Right lobe of liver (tissue), 6 donors: ENCODE measurements around the gene C2CD3. TPM values are rescaled to one million over a fixed set of nuclear protein-coding genes. Genes with fewer than 3 reads are reported as not detected.
A peak's percentile ranks its signal among the peaks of the same experiment; 100 is the strongest.

ENCODE experiments used
- ATAC-seq, 4 donors: fragments of 200-7000 bp; cut with Tn5 transposase; one replicate each; pipeline ENCODE4 v1.9.1; 2020; ENCODE audit warnings: mild to moderate bottlenecking in 4 of 4, moderate library complexity in 4 of 4
- DNase-seq, 3 donors: peaks; one replicate each; pipeline ENCODE4 v3.0.0-alpha.2; 2020
- H3K27ac ChIP-seq, 3 donors: fragments of 200-600 bp; one replicate each; pipeline ENCODE4 v1.8.0; 2022
- H3K27me3 ChIP-seq, 2 donors: fragments of 200-600 bp; one replicate each; pipeline ENCODE4 v1.8.0; 2022
- H3K36me3 ChIP-seq, 4 donors: fragments of 200-600 bp; sonication (generic) in 1 of 4; one replicate each; pipeline versions ENCODE4 v1.5.1 to v1.8.0; 2017 to 2022; ENCODE audit warnings: control low read depth in 1 of 4
- H3K4me1 ChIP-seq, 4 donors: fragments of 200-600 bp; sonication (generic) in 1 of 4; one replicate each; pipeline versions ENCODE4 v1.5.1 to v1.8.0; 2017 to 2022; ENCODE audit warnings: control low read depth in 1 of 4
- H3K4me3 ChIP-seq, 3 donors: fragments of 200-600 bp; one replicate each; pipeline ENCODE4 v1.8.0; 2022
- H3K9me3 ChIP-seq, 4 donors: fragments of 200-600 bp; sonication (generic) in 1 of 4; one replicate each; pipeline versions ENCODE4 v1.5.1 to v1.8.0; 2017 to 2022; ENCODE audit warnings: control low read depth in 1 of 4
- CTCF ChIP-seq, 4 donors: fragments of 200-600 bp in 3 of 4; fragments of 450-650 bp in 1 of 4; IDR thresholded peaks; one replicate each; pipeline versions ENCODE4 v1.5.1 to v1.8.0; 2016 to 2022; ENCODE audit warnings: antibody characterized with exemption in 4 of 4, mild to moderate bottlenecking in 2 of 4
- POLR2A ChIP-seq: fragments of 450-650 bp; IDR thresholded peaks from one replicate; pipeline ENCODE4 v1.6.1; 2017; ENCODE audit warnings: antibody characterized with exemption, mild to moderate bottlenecking
- WGBS: methylation state at CpG from one replicate; pipeline ENCODE4 v1.1.6; 2018; ENCODE audit warnings: low coverage, low lambda C conversion rate; ENCODE audit not compliant: insufficient coverage; ENCODE audit errors: missing lambda C conversion rate; 5-methylcytosine and 5-hydroxymethylcytosine counted together
- intact Hi-C, 2 donors: fragments of 100-400 bp; cut with DNase I; formaldehyde crosslinking; loops; one replicate each; pipeline versions ENCODE4 v1.11.2 to v1.14.1; 2022
- total RNA-seq, 6 experiments: library from RNA; depleted of rRNA in 2 of 6; stranded (reverse); fragments of >200 nt in 2 of 6; fragmentation: NEBNext Ultra II Directional in 3 of 6; extraction: Animal tissue kit (Norgen Biotek cat#: 25700) in 3 of 6; gene quantifications; one replicate each; pipeline versions ENCODE4 v1.1.0 to v1.2.4, GENCODE V29; 2016 to 2023
- donor health status: DM: no; HTN: yes; CAD: no.
- donor health status: DM: no; HTN: no; CAD: no.
- donor health status: DM: no; HTN: no; CAD: no.
- donor health status: DM: no; HTN: yes; CAD: no.
- donor health status: DM: no; HTN: yes; CAD: no.

Gene C2CD3
- total RNA-seq, 6 experiments from 2014 or later, result 4.8 to 9.6 (median 7.4) TPM

- TF ChIP-seq POLR2A, result no peak
- TF ChIP-seq CTCF (IDR thresholded peaks at IDR 0.05), result no peak
- WGBS, result 97% methylated on average over 6 of the region's 6 CpGs
Measured at GRCh38 chr11:74139151-74139918, 31.5 kb downstream of the C2CD3 start.

GRCh38 chr11:74138572-74138971 is 32.2 kb downstream of the C2CD3 start:
- H3K9me3 ChIP-seq, result no peaks in the 10 kb centered on the region
- no peak for DNase-seq
- TF ChIP-seq CTCF (IDR thresholded peaks at IDR 0.05) (no peak), POLR2A (no peak)
- intact Hi-C loops, result no loop called here
- no peak overlapping the region for H3K4me3 ChIP-seq
- no peaks in the 10 kb centered on the region for H3K27me3 ChIP-seq
- peak in 3 of 4 donors; percentile 42 to 99 (median 73) for ATAC-seq
- H3K4me1 ChIP-seq, result no peaks in the 10 kb centered on the region
- H3K36me3 ChIP-seq, result peaks cover 0 to 2% (median 0%) of the 10 kb centered on the region in 4 donors
- H3K27ac ChIP-seq, result no peak overlapping the region
- 45% methylated on average over 2 of the region's 2 CpGs for WGBS

More at GRCh38 chr11:74139151-74139918, 31.5 kb downstream of the C2CD3 start:
- Histone ChIP-seq H3K36me3 (peaks cover 0 to 2% (median 0%) of the 10 kb centered on the region in 4 donors), H3K9me3 (no peaks in the 10 kb centered on the region), H3K27me3 (no peaks in the 10 kb centered on the region), H3K27ac (no peak overlapping the region), H3K4me3 (no peak overlapping the region), H3K4me1 (no peaks in the 10 kb centered on the region)
- DNase-seq (no peak), ATAC-seq (no peak)
- intact Hi-C loops, result no loop called here

- 91% methylated on average over 2 of the region's 2 CpGs for WGBS
- H3K9me3 ChIP-seq, result no peaks in the 10 kb centered on the region
- no peak overlapping the region for H3K27ac ChIP-seq
- H3K4me1 ChIP-seq, result no peaks in the 10 kb centered on the region
- intact Hi-C loops, result no loop called here
- H3K27me3 ChIP-seq, result no peaks in the 10 kb centered on the region
- peaks cover 0 to 6% (median 0%) of the 10 kb centered on the region in 4 donors for H3K36me3 ChIP-seq
- ATAC-seq (no peak), DNase-seq (no peak)
- no peak overlapping the region for H3K4me3 ChIP-seq
- TF ChIP-seq CTCF (IDR thresholded peaks at IDR 0.05) (no peak), POLR2A (no peak)
Measured at GRCh38 chr11:74138021-74138420, 32.8 kb downstream of the C2CD3 start.

GRCh38 chr11:74135127-74135840 is 35.5 kb downstream of the C2CD3 start:
- TF ChIP-seq CTCF (IDR thresholded peaks at IDR 0.05) (no peak), POLR2A (no peak)
- intact Hi-C loops, result no loop called here
- H3K27ac ChIP-seq, result no peak overlapping the region
- H3K36me3 ChIP-seq, result peaks cover 0 to 7% (median 0%) of the 10 kb centered on the region in 4 donors
- ATAC-seq (no peak), DNase-seq (no peak)
- no peak overlapping the region for H3K4me3 ChIP-seq
- 96% methylated on average over 3 of the region's 3 CpGs for WGBS
- H3K9me3 ChIP-seq, result no peaks in the 10 kb centered on the region
- H3K27me3 ChIP-seq, result no peaks in the 10 kb centered on the region
- no peaks in the 10 kb centered on the region for H3K4me1 ChIP-seq
